ENCODE measurements around the gene PLEKHG7.
A peak's percentile ranks its signal among the peaks of the same experiment; 100 is the strongest.

PLEKHG7 gene

DNA sequence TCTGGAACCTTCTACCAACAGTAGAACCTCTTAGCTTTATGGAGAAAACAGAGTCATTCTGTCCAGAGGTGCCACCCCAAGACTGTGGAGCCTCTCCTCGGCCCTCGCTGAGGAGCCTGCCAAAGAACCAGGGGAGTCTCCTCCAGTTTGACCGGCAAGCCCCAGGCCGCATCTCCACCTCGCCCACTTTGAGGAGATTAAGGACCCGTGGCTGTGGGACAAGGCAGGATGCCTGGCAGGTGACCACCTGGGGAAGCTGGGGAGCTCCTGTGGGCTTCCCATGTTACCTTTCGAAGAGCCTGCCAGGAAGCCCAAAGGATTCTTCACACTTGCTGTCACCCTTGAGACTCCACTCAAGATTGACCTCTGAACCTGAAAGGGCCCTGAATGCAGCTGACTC lies 3.8 kb downstream of the PLEKHG7 start:
- no peak overlapping the region for H3K27ac ChIP-seq
- DNase-seq (ENCODE audit: low read depth, low spot score): no peak

DNA sequence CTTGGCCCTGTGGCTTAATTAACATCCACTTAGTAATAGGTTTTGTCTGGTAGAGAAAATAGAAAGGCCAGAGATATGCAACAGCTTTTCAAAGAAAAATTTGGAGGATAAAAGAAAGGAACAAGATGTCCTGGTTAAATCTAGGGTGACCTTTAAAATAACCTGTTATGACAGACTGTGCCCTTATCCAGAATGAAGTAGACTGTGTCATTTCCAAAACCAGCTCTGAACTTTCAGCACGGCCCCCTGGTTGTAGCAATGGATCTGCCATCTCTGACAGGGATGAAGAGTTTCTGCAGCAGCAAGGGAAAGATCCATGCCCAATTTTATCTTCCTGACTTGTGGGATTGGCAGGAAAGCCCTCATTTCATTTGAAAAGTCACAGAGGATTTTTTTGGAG lies 5.1 kb downstream of the PLEKHG7 start:
- no peak for DNase-seq (ENCODE audit: low read depth, low spot score)
- no peak overlapping the region for H3K27ac ChIP-seq

DNA sequence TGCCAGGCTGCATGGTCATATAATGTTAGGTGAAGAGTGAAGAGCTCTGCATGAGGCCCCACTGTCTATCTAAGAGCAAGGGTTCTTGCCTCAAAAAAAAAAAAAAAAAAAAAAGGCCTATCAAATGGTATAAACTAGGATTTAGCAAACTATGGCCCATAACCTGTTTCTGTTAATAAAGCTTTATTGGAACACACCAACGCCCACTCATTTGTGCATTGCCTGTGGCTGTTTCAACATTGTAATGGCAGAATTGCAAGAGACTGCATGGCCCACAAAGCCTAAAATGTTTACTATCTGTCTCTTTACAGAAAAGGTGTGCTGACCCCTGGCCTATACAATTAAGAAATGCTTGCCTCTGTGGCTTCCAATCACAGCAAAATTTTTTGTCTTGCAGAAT lies 12.8 kb downstream of the PLEKHG7 start:
- DNase-seq (ENCODE audit: low read depth, low spot score): no peak
- H3K27ac ChIP-seq: no peak overlapping the region

DNA sequence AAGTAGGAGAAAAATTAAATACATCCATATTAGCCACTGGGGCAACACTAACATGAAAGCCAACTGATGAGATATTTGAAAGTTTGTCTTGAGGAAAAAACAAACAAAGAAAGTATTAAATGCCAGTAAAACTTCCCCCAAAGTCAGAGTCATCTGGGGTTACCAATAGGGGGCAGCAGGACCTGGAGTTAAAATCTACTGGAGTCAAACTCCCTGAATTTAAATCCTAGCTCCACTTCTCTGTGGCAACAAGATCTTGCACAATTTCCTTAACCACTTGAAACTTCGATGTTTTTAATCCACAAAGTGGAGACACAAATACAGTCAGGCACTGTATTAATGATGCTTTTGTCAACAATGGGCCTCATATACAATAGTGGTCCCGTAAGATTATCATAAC lies 14.4 kb downstream of the PLEKHG7 start:
- no peak for DNase-seq (ENCODE audit: low read depth, low spot score)
- no peak overlapping the region for H3K27ac ChIP-seq

DNA sequence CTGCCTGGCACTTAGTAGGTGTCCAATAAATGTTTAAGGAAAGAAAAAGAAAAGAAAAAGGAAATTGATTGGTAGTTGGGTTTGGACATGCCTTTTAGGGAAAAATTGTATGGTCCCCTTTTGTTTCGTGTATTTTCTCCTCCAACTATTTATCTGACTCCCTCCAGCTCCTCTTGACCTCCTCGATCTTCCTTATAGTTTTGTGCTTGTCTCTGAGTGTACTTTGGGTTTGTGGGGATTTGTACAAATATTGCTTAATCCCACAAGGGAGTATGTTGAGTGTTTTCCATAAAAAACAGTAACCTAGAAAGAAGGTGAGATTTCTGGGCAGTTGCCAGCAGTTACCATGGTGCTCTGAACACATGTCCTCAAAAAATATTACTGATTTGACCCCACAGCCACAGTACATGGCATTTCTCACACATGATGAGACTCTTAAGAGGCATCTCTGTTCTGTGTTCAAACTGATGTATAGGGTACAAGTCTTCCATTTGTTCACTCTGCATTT lies 15.7 kb downstream of the PLEKHG7 start:
- DNase-seq (ENCODE audit: low read depth, low spot score): no peak
- no peak overlapping the region for H3K27ac ChIP-seq

DNA sequence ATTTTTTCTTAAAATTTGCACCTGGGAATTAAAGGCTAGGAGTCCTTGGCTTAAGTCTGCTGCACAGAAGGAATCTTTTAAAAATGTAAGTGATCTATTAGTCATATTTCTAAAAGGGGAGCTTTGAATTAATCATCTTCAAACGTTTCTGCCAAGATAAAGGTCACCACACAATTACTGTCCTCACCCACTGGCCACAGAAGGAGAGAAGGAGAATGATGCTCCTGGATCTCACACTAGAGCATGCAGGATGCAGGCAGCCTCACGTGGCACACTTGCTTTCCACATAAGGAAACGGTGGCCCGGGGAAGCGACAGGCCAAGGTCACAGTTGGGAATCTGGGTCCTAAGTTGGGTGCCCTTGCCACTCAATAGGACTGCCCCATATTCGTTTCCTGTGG lies 16.9 kb downstream of the PLEKHG7 start:
- no peak overlapping the region for H3K27ac ChIP-seq
- no peak for DNase-seq (ENCODE audit: low read depth, low spot score)

DNA sequence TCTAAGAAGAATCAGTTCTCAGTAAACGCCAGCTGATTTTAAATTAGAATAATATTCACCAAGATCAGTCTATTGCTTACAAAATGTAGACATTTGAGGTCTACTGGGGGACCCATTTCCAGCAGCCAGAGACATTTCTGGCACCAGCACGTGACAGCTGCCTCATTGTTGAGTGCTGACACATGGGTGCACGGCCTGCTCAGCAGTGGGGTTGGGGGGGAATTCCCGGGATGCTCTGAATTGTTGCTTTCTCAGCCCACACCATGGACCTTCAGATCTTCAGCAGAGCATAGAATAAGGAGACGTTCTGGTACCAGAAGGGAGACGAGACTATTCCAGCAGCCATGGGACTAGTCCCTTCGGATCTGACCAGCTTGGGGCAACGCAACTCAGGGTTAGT lies 18.3 kb downstream of the PLEKHG7 start:
- no peak for DNase-seq (ENCODE audit: low read depth, low spot score)
- no peak overlapping the region for H3K27ac ChIP-seq

DNA sequence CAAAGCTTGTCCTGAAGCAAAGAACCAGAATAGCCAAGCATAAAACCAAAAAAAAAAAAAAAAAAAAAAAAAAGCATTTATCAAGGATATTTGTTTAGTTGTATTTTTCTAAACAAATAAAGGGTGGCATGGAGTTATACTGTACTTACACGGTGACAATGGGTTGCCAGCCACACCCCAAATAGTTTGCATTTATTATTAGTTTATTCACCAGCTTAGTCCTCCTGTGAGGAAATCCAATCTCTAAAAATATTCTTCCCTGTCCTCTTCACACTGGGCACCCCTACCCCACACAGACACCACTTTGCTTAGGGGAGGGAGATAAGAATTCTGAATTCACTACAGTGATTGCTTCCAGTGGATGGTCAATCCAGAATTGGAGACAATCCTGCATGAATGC lies 18.9 kb downstream of the PLEKHG7 start:
- no peak overlapping the region for H3K27ac ChIP-seq
- no peak for DNase-seq (ENCODE audit: low read depth, low spot score)

DNA sequence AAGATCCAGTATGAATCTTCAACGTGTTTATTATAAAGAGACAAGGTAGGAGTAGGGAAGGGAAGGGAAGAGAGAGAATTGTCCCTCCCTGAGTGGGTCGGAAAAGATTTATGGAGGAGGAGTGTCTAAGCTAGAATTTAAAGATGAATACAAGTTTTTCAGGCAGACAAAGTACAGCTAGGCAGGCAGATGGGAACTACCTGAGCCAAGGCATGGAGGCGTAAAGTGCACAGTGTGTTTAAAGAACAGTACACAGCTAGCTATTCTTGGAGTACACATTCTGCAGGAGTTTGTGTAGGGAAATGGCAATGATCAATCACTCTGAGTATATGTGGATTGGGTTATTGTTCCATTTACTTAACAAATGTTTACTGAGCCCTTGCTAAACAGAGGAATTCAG lies 20.1 kb downstream of the PLEKHG7 start:
- H3K27ac ChIP-seq: no peak overlapping the region
- DNase-seq (ENCODE audit: low read depth, low spot score): no peak

DNA sequence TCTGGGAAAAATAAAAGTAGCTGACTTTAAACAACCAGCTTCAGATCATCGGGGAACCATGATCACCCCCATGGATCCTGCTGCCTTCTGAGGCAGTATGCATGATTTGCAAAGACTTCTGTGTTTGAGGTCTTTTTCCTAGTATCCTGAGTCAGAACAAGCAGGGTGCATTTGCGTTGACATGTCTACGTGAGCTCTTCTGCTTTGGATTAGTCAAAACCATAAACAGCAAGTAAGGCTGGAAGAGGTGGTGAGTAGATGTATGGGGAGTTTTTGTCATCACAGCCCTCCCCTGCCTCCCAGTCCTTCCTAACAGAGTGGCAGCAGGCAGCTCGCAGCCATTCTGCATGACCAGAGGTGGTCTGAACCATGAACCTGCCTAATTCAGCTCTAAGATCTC lies 24.1 kb downstream of the PLEKHG7 start:
- no peak overlapping the region for H3K27ac ChIP-seq
- DNase-seq (ENCODE audit: low read depth, low spot score): no peak

DNA sequence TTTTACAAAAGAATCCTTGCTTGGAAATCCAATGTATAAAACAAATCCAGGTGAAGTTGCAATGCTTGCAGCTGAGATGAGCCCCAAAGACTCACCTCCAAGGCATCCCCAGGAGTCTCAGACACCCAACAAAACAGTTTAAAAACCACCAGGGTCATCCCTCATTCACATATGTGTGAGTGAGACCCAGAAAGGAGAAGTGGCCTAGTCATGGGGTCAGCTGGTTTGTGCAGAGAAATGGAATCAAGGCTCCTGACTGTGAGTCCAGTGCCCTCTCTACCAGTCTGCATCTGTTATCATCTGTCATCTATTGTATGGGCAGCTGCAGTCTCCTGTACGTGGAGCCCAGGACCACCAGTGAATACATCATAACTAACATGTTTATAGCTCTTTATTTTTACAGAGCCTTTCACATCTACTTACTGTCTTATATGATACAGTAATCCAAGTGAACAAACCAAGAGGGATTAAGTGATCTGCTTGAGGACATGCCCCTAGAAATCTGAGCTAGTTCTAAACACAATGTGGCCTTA lies 27.1 kb downstream of the PLEKHG7 start:
- no peak overlapping the region for H3K27ac ChIP-seq
- no peak for DNase-seq (ENCODE audit: low read depth, low spot score)

DNA sequence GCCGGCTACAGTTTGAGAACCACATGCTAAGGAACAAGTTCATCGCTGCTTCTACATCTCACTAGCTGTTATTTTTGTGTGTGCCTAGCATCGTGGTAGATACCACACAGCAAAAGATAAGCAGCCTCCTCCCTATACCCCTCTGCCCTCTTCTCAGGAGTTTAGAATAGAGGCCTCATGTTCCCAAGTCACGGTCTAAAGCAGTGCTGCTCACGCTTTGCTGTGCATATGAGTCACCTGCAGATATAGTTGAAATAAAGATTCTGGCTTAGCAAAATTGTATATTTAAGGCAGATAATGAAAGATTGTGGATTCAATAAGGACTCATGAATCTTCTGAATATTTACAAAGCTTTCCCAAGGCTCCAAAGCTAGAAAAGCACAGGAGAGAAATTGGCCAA lies 28.0 kb downstream of the PLEKHG7 start:
- H3K27ac ChIP-seq: no peak overlapping the region
- DNase-seq (ENCODE audit: low read depth, low spot score): no peak

DNA sequence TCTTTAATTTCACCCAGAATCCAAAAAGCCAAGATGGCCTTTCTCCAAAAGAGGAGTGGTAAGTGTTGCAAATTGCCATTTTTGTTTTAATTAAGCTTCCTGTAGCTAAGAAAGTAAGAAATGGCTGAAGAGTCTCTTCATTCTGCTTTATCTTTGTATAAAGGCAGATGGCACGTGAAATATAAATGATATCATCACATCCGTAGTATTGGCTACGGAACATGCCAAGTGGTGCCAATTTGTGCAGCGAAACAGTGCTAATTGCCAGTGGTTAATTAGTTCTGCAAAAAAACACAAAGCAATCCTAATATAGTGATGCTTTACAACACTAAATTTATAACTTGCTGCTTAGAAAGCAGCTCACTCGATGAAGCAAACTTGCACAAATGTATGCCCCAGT lies 29.4 kb downstream of the PLEKHG7 start:
- DNase-seq (ENCODE audit: low read depth, low spot score): no peak
- no peak overlapping the region for H3K27ac ChIP-seq

DNA sequence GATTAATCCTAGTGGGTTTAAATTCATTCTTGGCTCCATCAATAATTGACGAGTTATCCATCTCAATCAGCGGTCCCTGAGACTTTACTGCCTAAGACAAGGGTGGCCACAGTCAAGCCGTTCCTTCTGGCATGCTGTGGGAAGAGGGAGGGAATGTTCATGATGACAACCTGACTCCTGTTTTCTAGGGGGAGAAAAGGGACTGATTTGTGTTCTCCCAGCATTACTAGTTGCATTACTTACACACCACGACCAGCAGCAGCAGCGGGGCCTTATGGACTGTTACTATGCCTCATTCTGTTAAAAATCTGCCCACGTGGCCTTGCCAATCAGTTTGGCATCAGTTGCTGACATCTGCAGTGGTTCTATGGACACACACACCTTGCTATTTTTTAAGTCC lies 29.9 kb downstream of the PLEKHG7 start:
- DNase-seq (ENCODE audit: low read depth, low spot score): no peak
- no peak overlapping the region for H3K27ac ChIP-seq

DNA sequence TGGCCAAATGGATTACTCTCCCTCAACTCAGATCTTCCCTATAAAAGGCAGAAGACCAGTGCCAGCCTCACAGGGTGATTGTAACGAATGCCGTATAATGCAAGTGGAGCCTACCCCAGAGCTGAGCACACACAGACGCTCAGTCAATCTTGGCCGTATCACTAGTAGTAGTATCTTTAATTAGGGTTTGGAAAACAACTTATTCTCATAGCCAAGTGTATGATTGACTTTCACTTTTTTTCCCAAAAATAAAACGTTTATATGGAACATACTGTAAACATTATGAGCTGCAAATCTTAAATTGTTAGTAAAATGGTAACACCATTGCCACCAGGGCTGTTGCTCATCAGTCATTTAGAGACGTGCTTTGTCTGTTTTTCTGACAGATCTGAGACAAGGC lies 30.4 kb downstream of the PLEKHG7 start:
- H3K27ac ChIP-seq: no peak overlapping the region
- DNase-seq (ENCODE audit: low read depth, low spot score): no peak

DNA sequence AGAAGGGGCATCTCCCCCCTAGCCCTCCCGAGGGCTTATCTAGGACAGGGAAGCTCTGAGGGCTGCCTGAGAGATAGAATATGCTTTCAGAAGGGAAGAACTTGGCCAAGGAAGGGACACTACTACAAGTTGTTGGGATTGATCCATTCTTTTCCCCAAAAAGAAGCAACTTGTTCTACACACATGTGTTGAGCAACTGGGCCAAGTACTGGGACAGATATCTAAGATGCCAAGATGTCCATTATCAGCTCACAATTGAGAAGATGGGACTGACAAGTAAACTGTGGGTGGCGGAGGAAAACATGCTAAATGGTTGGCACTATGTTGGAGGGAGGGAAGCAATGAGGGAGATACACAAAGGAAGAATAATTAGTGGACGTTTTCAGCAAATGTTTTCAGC lies 30.9 kb downstream of the PLEKHG7 start:
- no peak for DNase-seq (ENCODE audit: low read depth, low spot score)
- H3K27ac ChIP-seq: no peak overlapping the region

DNA sequence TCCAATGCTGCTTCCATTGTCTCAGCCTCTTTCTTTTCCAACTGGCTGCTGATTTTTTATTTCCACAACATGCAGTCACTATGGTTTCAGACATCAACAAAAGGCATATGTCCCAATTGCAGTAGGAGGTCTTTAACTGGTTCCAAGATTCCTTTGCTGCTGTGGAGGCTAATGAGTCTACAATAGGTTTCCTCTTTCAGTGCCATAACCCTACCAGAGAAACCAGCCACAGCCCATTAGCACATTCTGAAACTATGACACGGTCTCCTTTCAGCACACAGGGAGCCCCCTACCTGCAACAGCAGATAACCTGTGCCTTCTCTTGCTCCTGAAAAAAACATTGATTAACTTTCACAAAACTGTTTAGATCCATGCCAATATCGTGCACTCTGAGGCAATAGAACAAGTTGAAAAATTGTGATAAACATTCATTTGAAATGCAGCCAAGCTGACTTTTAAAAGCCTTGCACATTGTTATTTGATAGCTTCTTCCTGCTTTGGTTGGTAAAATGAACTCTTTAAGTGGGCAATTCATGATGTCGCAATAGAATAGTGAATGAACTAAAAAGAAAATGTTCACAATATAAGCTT lies 32.4 kb downstream of the PLEKHG7 start:
- DNase-seq (ENCODE audit: low read depth, low spot score): peak; percentile 41
- H3K27ac ChIP-seq: no peak overlapping the region

DNA sequence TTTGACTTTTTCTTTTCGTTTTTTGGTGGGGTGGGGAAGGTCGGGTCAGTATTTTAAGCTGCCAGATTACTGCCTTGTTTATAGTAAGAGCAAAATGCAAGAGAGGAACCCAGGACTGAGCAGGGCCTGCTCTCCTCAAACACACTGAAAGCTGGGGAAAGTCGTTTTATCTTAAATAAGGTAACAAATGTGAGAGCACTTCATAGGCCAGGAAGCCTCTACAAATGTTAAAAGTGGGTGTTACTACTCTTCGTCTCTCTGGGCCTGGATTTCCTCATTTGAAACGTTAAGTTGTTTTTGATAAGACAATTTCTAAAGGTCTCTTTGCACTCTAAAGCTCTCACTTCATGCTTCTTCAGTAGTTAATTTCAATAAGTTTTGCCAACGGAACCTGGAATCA lies 33.8 kb downstream of the PLEKHG7 start:
- no peak overlapping the region for H3K27ac ChIP-seq
- no peak for DNase-seq (ENCODE audit: low read depth, low spot score)

DNA sequence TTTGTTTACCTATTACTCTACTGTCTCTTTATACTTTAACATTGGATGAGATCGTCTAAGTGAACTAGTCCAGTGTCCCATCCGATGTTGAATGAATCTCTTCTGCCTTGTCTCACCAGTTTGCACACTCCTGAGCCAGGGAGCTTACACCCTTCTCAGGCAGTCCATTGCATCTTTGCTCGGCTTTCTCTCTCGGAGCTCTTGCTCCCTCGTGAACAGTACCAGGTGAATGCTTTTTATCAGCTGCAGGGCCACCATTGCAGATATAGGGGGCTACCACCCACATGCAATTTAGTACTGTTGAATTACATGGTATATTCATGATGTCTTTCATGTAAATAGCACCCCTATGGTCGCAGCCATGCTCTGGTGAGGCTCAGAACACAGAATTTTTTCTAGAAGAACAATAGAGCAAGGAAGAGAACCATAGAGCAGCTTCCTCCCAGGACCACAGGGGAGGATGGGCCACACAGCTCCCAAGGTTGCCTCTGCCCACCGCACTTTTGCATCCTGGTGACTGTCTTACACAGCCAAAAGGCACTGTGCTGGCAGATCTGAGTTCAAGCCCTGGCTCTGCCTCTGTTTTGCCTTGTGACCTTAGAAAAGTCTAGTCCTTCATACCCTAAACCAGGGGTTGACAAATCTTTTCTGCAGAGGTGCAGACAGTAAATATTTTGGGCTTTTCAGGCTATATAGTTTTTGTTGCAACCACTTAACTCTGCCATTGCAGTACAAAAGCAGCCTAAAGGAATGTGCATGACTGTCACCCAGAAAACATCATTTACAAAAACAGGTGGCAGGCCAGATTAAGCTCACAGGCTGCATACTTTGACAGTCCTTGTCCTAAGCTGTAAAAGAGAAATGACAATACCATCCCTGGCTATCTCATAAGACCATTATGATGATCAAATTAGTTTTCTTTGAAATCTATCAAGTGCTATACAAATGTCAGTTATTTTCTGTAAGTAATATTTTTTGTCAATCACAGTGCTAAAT lies 35.4 kb downstream of the PLEKHG7 start:
- DNase-seq (ENCODE audit: low read depth, low spot score): no peak
- H3K27ac ChIP-seq: no peak overlapping the region

DNA sequence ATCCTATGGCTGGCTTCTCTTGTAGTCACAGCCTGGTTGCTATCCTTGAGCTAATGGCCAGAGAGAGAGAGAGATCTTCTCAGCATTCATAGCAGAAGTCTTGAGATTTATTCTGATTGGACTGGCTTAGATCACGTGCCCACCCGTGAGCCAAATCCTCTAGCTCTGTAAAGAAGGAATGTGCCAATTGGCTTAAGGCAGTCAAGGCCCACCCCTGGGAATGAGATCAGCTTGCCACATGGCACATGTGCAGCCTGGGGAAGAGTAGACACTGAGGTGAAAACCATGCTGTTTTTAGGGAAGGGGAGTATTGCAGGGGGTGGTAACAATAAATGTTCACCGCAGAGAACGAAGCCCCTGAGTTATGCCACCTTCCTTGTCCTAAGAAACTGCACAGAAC lies 36.3 kb downstream of the PLEKHG7 start:
- no peak overlapping the region for H3K27ac ChIP-seq
- DNase-seq (ENCODE audit: low read depth, low spot score): no peak

DNA sequence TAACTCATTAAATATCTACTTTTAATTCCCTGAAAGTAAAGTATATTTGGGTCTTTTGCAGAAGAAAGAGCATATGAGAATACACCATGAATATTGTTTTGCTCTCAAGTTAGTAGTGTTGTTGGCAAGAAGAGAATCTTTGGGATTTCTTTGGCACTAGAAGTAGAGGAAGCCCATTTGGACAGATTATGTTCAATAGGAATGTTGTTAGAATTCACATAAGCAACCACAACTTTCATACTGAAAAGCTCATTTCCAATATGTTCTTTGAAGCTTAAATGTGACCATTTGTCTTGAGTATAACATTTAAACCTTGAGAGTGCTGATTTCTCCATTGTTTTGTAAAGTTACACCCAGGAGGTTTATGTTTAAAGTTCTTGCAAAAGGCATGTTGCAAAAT lies 37.6 kb downstream of the PLEKHG7 start:
- no peak for DNase-seq (ENCODE audit: low read depth, low spot score)

More for the DNA sequence above, 37.6 kb downstream of the PLEKHG7 start:
- no peak overlapping the region for H3K27ac ChIP-seq
